Adrenal gland (tissue), 5 donors: ENCODE measurements around the gene GTF2A2.

Source experiments
- CTCF ChIP-seq, 6 experiments: fragments of 450-650 bp in 4 of 6; fragments of 200-600 bp in 2 of 6; sonication (generic) in 1 of 6; IDR thresholded peaks; 1 replicate in 5 of 6; 2 replicates in 1 of 6; pipeline versions ENCODE4 v1.5.1 to v1.8.0; 2016 to 2021; ENCODE audit warnings: antibody characterized with exemption in 6 of 6, mild to moderate bottlenecking in 2 of 6, moderate library complexity in 1 of 6
- POLR2A ChIP-seq, 2 donors: fragments of 450-650 bp; IDR thresholded peaks; one replicate each; pipeline ENCODE4 v1.6.1; 2017; ENCODE audit warnings: antibody characterized with exemption in 2 of 2, mild to moderate bottlenecking in 2 of 2, moderate library complexity in 1 of 2
- donor health status: DM: no; HTN: no; CAD: no.

GRCh38 chr15:59590027-59590426 is 67.3 kb downstream of the GTF2A2 start:
- TF ChIP-seq CTCF (IDR thresholded peaks at IDR 0.05) (no peak), POLR2A (IDR thresholded peaks at IDR 0.05) (no peak)
